Measurements from ENCODE around the gene FGD3.

DNA sequence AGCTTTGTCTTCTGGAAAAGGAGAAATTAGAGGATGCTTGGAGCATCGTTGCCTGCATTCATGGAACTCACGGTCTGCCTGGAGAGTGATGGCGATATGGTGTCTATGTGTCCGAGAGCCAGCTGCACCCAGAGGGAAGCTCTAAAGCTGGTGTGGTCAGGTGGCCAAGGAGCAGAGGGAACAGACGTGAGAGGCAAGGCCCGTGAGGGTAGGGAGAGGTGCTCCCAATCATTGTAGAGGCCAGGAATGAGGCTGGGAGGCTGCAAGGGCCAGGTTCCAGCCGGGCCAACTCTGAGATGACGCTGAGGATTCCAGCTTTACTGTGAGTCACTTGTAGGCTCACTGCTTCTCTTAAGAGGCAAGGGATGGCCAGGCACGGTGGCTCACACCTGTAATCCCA, 7.6 kb downstream of the FGD3 start:
- no peak for TF ChIP-seq CTCF (conservative IDR thresholded peaks at IDR 0.05)
- no peak for TF ChIP-seq EZH2 (IDR thresholded peaks at IDR 0.05; ENCODE audit: low read depth)
